Cerebellar cortex (tissue), 1 donor: ENCODE data around the gene MYL3.

Source experiments
- DNase-seq: peaks from one replicate; pipeline ENCODE4 v3.0.0-alpha.2; 2015; ENCODE audit warnings: low spot score

The MYL3 gene

DNA sequence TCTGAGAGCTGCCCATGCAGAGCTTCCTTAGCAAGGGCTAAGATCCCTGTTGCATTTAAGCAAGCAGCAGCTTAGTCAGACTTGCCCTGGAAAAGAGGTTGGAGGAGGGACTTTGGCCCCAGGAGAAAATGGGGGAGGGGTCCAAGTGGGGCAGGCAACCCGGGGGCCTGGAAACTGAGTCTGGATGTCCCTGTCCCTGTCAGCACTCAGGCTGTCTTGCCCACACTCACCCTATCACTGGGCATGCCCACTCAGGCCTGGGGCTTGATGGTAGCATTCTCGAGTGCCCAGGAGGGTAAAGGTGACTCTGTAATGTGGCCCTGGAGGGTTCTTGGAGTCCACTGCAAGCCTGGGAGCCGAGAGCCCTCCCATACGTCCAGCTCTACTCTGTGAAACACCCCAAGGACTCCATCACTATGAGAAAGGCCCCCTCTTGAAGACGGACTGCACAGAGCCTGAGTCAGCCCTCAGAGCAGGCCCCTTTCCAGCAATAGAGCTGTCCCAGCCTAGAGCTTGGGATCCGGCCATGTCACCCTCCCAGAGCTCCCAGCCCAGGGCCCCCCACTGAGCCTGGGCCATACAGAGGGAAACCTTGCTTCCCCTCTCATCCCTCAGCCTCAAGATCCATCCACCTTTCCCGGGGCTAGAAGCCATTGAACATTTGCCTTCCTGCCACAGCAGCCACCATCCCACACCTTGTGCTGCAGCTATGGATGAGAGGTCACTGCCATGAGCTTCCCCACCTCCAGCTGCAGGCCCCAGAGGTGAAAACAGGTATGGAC, 13.4 kb downstream of the MYL3 start:
- DNase-seq: no peak

DNA sequence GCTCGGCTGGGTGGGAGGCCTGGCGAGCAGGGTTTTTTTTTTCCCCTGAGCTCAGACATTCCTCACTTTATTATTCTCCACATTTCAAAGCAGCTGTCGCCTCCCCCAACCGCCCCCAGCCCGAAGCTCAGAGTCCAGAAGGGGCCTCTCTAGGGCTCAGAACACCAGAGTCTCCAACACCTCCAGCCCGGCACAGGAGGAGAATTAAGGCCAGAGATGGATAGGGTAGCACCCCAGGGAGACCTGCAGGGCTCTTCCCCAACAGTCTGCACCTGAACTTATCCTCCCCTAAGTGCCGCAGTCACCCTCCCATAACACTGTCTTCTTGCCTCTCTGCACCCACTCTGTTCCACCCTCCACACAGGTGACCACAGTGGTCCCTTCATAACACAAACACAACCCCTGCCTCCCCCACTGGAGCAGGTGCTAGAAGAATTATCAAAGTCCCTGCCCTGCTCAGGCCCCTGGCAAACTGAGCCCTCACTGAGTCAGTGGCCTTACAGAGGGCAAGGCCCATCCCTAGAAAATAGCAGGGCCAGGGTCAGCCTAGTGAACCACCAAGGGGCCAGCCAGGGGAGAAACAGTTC, 14.1 kb downstream of the MYL3 start:
- no peak for DNase-seq

DNA sequence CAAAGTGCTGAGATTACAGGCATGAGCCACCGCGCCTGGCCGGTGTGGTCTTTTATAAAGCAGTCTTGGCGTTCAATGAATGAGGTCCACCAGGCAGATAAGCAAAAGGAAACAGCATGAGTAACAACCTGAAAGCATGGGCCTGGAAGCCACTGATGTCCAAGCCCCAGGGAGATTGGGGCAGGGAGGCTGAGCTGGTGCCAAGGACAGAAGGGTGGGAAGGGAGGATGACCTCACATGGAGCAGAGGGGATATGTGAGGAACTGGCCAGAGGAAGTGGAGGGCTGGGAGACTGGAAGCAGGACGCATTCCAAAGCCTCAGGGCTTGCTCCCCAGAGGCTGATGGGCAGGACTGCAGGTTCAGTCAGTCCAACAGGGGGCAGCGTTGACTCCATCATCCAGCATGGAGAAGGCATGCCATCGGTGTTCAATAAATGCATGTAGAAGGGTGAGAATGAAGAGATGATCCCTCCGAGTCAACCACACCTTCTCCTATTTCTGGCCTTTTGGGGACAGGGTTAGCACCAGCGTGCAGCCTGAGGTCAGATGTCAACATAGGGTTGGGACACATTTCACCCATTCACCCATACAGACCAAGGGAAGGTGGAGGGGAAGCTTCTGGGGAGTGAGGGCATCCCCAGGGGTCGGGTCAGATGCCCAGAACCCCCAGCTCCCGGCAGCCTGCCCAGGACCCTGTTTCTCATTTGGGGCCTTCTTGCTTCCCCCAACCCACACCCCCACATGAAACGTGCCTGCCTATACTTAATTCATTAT, 14.8 kb downstream of the MYL3 start:
- no peak for DNase-seq

DNA sequence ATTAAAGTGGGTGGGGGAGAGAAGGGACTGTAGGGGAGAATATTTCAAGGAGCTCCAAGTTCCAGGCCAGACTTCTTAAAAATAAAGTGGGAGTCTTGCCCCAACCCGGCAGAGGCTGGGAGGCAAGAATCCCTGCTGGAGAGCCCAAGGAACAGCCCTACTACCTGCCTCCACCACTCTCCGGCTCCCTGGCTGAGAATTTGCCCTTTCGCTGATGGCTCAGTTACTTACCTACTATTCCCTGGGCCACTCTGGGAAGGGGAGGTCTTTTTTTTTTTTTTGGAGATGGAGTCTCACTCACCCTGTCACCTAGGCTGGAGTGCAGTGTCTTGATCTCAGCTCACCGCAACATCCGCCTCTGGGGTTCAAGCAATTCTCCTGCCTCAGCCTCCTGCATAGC, 15.5 kb downstream of the MYL3 start:
- no peak for DNase-seq

DNA sequence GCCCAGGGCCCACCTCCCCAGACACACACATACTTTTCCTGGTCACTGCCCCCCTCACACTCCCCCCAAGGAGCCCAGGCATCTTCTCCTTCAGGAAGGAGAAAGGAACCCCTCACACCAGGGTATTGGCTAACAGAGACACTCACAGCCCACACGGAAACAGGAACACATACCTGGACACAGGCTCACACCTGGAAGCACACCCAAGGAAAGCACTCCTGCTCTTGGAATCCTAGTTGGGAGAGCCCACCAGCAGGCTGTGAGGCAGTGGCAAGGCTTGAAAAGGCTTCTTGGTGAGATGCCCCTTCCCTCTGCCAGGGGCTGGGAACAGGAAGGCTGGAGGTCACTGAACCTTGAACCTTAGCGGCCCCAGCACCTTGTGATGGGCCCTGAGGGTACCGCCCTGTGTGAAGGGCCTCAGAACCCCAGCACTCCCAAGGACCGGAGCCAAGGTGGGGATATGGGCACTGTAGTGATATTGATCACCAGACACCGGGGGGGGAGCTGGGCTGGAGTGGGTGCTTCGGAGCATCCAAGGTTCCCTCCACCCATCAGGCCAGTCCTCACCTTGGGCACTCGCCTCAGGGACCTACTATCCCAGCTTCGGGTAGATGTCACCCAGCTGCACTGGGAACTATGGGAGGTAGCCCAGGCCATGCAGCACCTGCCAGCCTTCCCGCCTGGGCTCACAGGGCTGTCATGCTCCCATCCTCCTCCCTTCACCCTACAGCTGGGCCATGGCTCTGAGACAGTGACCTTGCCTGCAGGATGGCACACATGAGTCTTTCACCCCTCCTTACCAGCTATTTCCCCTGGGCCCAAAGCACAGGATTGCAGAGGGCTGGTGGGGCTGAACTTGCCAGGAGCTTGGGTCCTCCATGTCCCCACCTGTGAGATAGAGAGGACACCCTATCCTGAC, 16.4 kb downstream of the MYL3 start:
- no peak for DNase-seq

DNA sequence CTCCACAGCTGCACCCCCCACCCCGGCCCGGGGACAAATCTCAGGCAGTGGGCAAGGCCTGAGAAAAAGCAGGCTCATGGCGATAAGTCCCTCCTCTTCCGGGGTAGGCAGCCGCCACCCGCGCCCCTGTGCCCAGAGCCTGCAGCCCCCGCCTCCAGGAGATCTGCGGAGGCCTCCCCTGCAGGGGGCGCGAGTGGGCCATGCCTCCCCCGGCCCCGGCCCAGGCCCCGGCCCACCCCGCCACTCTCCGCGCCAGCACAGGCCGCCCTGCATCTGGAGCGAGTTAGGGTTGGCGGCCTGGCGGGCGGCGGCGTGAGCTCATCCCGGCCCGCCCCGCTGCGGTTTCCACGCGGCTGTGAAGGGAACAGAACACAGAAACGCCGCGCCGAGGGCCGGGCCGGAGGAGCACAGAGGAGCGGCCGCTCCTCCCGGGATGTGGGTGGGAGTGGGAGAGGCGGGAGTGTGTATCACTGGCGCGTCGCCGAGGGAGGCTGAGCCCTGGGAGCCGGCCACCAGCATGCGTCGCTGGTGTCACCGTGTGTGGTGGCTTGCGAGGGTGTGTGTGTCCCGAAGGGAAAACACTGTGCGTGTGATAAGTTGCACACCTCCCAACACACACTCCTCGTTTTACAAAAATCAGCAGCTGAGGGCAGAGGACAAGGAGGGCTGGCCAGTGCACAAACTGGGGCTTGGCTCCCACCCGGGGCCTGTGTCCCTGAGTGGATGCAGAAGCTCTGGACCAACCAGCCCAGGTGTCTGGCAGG, 17.2 kb downstream of the MYL3 start:
- no peak for DNase-seq

DNA sequence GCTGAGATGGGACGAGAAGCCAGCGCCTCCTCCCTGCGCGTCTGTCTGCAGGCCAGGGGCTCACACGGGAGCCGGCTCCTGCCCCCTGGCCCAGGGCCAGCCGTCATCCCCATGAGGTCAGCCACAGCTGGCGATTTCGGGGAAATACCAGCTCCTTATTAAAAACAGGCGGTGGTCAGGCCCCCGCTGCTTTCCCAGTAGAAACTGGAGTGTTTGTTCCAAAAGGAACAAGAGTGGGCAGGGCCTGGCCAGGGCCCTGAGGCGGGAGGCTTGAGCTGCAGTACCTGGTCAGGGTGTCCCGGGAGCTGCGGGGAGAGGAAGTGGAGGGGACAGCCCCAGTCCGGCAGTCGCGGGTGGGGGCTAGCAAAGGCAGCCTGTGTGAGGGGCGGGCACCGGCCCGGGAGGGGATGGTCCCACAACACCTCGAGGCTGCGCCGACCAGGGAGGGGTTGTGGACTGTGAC, 17.8 kb downstream of the MYL3 start:
- no peak for DNase-seq

DNA sequence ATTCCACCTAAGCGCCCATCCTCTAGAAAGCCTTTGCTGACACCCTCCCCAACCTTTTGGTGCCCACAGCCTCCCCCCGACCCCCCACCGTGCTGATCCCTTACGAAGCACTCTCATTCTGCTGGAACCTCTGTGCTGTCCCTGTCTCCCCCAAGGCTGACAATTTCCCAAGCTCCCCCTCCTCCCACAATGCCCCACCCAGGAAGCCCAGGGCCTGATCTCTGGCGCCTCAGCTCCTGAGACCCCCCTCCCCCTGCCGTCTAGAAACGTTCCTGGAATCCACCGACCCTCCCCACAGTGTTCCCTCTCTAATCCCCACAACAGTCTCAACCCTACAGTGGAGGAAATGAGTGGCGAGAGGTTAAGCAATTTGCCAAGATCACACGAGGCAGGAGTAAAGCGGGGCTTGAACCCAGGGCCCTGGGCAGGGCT, 18.3 kb downstream of the MYL3 start:
- DNase-seq: no peak

DNA sequence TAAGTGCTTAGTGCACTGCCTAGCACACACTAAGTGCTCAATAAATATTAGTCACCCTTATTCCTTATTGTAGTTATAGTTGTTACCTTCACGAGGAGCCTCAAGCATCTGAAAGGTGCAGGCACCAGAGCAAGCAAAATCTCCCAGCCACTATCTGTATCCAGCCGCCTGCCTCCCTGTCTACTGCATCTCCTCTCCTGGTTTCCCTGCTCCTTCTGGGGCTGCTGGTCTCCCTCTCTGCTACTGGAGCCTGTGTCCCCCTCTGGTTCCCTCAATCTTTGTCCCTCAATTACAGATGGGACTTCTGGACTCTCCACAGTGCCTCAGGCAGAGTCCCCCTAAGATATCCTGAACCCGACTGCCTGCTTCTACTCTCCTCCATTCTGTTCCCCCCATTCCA, 18.8 kb downstream of the MYL3 start:
- no peak for DNase-seq

DNA sequence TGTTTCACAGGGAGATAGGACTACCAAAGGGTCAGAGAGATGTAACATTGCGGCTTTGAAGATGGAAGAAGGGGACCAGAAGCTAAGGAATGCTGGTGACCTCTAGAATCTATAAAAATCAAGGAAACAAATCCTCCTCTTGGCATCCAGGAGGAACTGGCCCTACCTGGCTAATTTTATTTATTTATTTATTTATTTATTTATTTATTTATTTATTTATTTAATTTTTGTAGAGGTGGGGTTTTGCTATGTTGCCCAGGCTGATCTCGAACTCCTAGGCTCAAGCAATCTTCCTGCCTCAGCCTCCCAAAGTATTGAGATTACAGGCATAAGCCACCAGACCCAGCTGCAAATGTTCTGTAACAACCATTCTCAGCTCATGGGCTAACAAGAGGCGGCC, 19.7 kb downstream of the MYL3 start:
- DNase-seq: no peak

DNA sequence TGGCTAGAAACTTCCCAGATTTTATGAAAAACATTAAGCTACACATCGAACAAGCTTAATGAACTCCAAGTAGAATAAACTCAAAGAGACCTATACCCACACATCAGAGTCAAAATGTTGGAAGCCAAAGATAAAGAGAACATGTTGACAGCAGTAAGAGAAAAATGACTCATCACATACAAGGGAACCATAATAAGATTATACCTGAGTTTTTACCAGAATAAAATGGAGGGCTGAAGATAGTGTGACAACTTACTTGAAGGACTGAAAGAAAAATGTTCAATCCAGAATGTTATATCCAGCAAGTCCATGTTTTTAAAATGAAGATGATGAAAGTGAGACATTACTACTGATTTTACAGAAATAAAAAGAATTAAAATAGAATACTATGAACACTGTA, 22.8 kb downstream of the MYL3 start:
- DNase-seq: no peak

DNA sequence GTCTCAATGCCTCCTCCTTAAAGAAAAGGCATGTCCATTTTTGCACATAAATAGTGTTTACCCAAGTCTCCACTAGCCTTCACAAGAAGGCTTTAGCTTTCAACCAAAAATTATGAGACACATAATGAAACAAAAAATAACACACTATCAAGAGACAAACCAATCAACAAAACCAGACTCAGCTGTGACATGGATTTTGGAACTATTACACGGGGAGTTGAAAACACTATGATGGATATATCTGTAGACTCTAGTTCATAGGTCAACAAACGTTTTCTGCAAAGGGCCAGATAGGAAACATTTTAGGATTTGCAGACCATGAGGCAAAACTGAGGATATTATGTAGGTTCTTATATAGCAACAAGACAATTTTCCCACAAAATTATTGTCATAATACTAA, 24.9 kb downstream of the MYL3 start:
- no peak for DNase-seq

DNA sequence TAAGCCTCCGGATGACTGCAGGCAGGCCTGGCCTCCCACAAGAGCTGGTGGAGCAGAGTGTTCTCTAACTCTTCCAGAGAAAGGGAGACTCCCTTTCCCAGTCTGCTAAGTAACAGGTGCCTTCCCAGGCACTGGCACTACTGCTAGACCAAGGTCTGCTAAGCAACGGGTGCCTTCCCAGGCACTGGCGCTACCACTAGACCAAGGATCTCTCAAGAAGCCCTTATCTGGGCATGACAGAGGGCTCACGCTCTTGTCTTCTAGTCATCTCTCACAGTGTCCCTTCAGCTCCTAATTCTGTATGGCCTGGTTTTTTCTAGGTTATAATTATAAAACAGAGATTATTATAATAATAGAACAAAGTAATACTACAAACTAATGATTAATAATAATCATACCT, 27.8 kb downstream of the MYL3 start:
- DNase-seq: no peak

DNA sequence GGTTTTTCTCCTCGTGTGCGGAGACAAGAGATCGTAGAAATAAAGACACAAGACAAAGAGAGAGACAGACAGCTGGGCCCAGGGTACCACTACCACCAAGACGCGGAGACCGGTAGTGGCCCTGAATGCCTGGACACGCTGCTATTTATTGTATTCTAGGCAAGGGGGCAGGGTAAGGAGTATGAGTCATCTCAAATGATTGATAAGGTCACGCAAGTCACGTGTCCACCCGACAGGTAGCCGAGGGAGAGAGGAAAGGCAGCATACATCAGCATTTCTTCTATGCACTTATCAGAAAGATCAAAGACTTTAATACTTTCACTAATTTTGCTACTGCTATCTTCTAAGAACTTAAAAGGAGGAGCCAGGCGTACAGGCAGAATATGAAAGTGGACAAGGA, 28.2 kb downstream of the MYL3 start:
- DNase-seq: no peak

DNA sequence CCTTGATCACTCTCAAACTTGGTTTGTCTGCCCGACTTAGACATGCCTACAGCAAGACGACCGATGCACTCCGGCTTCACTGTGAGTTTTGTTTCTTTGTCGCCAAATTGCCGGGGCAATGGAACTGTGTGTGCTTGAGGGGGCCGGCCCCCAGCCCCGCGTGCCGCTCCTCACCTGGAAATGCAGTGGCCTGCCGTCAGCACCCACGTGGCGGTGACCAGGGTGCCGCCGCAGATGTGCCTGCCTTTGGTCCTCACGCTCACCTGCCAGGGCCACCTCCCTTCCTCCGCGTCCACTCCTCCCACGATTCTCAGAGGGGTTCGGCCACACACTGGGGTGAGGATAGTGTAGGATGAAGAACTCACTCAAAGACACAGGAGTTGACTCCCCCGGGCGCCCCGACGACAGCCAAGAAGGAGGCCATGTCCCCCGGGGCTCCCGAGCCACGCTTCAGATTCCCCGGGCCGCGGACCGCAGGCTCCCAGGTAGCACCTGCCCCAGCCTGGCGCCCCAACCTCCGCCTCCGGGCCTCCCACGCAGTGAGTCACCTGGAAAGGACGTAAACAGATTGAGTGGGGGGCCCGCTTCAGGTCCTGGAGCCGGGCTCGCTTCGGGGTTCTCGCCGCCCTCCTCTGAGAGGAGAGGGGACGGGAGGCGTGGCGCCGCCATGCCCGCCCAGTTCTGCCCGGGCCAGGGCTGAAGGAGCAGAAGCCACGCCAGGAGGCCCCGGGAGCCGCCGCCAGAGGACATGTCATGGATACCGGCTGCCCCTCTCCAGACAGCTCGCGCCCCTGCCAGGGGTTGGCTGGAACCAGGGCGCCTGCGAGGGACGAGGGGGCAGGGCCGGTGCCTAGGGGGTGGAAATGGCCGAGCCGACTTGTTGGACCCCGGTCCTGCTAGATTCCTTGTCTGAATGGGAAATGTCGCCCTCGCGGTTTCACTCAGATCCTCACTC, 29.6 kb downstream of the MYL3 start:
- DNase-seq: no peak

DNA sequence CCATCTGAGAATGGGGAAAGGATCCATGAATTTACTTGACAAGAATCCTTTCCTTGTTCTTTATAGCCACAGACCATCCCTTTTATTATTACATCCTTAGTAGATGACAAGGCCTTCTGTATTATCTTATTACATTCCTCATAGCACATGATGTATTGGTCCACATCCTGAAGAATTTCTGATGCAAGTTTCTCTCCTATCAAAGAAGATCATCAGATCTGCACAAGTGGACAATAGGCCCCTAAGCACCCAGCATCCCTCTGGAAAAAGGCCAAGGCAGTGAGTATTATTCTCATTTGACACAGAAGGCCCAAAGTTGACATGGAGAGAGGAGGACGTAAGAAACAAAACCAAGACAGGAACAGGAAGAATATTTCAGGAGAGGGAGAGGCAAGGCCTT, 31.4 kb downstream of the MYL3 start:
- DNase-seq: no peak

DNA sequence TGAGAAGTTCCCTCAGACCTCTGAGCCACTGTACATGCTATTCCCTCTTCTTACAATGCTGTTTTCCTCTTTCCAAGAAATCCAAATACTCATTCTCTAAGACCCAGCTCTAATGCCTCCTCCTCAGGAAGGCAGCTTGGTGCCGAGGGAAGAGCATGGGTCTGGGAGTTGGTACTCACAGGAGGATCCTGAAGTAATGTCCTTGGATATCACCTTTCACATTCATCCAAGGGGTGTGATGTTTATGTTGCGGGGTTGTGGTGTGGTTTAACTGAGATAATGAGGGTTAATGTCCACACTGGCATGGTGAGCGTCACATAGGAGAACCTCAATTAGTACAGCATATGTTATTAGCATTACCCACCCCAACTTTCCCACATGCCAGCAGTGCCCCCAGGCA, 31.9 kb downstream of the MYL3 start:
- DNase-seq: no peak

DNA sequence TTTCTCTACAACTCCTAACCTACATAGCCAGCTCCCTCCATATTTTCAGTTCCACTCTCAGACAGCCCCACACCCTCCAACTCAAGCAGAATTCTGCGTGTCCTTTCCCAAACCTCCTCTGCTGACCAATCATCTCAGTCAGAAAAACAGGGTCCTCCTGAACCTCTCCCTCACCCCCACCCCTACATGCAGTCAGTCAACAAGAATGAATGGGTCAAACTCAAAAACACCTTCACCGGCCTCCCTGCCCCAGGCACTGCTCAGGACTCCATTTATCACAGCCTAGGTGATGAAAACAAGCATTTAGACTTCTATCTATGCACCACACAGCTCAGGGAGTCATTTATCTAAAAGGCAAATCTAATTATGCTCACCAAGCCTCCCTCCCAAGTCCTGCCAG, 32.4 kb downstream of the MYL3 start:
- no peak for DNase-seq

DNA sequence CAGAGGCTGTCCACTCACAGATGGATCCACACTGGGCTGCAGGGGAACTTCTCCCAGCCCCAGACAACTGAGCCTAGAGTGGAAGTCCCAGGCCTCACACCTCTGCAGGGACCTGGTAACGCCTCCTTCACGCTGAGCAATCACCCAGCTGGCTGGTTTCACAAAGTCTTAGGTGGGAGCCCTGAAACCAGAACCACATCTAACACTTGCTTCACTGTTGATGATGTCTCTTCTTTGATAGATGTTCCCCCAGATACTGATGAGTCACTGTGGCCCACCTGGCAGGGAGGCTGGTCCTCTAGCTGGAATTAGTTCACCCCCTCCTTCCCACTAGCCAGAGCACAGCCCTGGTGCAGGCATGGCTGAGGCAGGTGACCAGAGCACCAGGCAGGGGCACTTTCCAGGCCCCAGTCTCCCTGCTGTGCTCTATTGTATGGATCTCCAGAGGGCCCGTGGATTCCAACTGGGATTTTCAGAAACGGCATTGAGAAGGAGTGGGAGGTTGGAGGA, 33.5 kb downstream of the MYL3 start:
- DNase-seq: no peak

DNA sequence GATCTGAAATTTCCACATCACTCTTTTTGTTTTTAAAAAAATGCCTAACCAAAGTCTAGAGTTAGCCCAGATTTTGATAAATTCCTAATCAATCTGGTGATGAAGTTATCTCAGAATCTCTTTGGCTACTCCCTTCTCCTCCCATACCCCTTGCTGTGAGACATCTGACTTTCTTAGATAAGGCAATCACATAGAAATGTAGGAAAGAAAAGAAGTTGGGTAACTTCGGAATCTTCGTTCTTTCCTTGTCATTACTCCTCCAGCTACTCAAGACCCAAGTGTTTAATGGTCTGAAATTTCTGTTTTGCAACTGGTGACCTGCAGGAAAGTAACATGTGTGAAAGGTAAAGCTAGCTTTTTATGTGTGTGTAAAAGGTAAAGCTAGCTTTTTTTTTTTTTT, 37.8 kb downstream of the MYL3 start:
- DNase-seq: no peak
